ENCODE measurements around the gene POU5F1. TPM values are rescaled to one million over a fixed set of nuclear protein-coding genes. Genes with fewer than 3 reads are reported as not detected.

Gene POU5F1
- total RNA-seq, 2 experiments from 2014 or later = not detected

DNA sequence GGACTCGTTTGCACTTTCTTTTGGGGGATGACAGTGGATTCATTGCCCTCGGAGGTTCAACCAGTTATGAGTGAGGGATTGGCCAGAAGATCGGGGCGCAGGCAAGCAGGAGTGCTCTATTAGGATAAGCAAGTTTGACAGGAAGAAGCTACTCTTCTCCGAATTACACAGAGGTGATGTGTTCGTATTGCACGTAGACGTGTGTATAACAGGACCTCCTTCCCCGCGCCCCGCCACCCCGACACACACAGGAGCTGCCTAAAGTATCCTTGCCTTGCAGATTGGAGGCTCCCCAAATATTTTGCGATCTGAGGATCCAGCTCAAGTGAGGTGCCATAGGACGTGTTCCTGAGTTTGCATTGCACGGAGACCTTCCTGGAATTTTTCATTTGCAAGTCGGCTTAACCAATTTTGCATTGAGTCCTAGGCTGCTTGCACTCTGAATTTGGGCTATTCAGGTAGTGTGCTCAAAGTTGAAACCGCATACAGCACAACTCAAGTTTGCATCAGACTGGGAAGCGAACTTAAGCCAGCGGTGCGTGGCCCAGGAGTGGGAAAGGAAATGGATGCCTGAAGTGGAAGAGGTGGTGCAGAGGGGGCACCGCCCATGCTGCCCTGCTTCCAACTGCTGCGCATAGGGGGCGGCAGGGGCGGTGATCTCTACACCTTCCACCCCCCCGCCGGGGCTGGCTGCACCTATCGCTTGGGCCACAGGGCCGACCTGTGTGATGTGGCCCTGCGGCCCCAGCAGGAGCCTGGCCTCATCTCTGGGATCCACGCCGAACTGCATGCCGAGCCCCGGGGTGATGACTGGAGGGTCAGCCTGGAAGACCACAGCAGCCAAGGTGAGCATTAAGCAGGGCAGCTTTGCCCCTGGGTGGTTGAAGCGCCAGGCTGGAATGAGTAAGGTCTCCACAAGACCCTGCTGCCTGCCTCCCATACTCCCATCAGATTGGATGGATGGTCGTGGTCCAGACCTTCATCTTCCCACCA lies 11.3 kb downstream of the POU5F1 start:
- Mint-ChIP-seq H3K9me3 (no peaks in the 10 kb centered on the region), H3K27ac (peak overlapping the region; percentile 77), H3K36me3 (ENCODE audit: low read depth) (peaks cover 17% of the 10 kb centered on the region), H3K4me1 (ENCODE audit: low read depth) (peaks cover 33% of the 10 kb centered on the region), H3K27me3 (no peaks in the 10 kb centered on the region), H3K4me3 (peak overlapping the region; percentile 97)
- H3K36me3 ChIP-seq (ENCODE audit: insufficient read depth, low read length) = peaks cover 7% of the 10 kb centered on the region
- ATAC-seq (ENCODE audit: poor library complexity) = no peak
- ChIA-PET CTCF (interaction anchor here (0.6 to 1.3 kb wide), 5 partner anchors 18 to 615 kb away, joined by 3 to 4 read pairs (median 4); no protein-coding TSS in a partner anchor), POLR2A (interaction anchor here (0.6 to 2.2 kb wide), 14 partner anchors 16 to 588 kb away, joined by 3 to 16 read pairs (median 3); partner anchors contain the start of genes ABCF1 and HLA-C)
- no peaks in the 10 kb centered on the region for H3K9me3 ChIP-seq (ENCODE audit: control insufficient read depth in 1 of 2, insufficient read depth in 1 of 2, low read length in 2 of 2)
- H3K4me1 ChIP-seq (ENCODE audit: insufficient read depth, low read length) = peaks cover 26% of the 10 kb centered on the region
- H3K27ac ChIP-seq (ENCODE audit: low read depth in 1 of 2, low read length in 2 of 2) = peak overlapping the region; percentile 15 to 25
- peak overlapping the region; percentile 96 for H3K4me3 ChIP-seq (ENCODE audit: low read length)
- peak in 4 of 14 experiments; percentile 26 to 53 (median 38) for DNase-seq
- no peaks in the 10 kb centered on the region for H3K27me3 ChIP-seq (ENCODE audit: control insufficient read depth in 1 of 2, insufficient read depth in 2 of 2, low read length in 2 of 2)
- intact Hi-C loops (cut with DNase I, micrococcal nuclease) = loop anchor here (5.0 to 10.0 kb wide), 2 partner anchors 38 to 816 kb away; partner anchors contain the start of gene DXO (in 1 of the 2)
- TF ChIP-seq, protein P1, sequence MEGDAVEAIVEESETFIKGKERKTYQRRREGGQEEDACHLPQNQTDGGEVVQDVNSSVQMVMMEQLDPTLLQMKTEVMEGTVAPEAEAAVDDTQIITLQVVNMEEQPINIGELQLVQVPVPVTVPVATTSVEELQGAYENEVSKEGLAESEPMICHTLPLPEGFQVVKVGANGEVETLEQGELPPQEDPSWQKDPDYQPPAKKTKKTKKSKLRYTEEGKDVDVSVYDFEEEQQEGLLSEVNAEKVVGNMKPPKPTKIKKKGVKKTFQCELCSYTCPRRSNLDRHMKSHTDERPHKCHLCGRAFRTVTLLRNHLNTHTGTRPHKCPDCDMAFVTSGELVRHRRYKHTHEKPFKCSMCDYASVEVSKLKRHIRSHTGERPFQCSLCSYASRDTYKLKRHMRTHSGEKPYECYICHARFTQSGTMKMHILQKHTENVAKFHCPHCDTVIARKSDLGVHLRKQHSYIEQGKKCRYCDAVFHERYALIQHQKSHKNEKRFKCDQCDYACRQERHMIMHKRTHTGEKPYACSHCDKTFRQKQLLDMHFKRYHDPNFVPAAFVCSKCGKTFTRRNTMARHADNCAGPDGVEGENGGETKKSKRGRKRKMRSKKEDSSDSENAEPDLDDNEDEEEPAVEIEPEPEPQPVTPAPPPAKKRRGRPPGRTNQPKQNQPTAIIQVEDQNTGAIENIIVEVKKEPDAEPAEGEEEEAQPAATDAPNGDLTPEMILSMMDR (IDR thresholded peaks at IDR 0.05) = no peak

DNA sequence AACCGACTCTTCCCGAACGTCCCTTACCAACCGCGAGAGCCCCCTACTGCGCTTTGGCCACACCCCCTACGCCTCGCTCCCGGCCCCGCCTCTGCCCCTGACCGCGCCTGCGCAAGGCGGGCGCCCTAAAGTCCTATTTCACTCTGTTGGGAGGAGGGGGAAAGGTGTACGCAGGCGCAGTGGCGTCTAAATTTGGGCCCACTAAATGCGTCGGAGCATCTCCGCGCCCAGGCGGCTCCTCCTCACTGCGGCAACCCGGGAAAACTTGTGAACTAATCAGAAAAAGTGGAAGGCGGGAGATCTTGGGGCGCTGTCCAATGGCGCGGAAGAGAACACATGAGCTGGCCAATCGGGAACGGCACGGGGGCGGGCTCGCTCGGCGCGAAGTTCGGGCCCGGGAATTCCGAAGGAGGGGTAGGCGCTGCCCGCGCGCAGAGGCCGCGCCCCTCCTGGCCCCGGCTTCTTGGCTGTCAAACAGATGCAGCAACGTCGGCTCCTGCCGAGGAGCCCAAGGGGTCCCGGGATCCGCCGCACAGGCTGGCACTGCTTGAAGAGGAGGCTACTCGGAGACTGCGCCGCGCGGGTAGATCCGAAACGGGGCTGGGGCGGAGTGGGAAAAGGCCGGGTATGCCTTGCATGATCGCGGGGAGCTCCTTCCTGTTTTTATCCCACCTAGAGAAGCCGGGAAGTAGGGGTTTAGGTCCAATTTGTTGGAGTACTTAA lies 12.2 kb downstream of the POU5F1 start, which contains the start of gene TCF19:
Gene TCF19 (plus strand): TSS at position 450 of the 723 bp plus-strand sequence. CDS start 881 bp downstream, outside the sequence.
- Histone ChIP-seq H3K9me3 (ENCODE audit: control insufficient read depth in 1 of 2, insufficient read depth in 1 of 2, low read length in 2 of 2) (no peaks in the 10 kb centered on the region), H3K4me3 (ENCODE audit: low read length) (peak within 1 kb of the TSS; percentile 96), H3K27ac (ENCODE audit: low read depth in 1 of 2, low read length in 2 of 2) (peak within 1 kb of the TSS; percentile 38 to 40), H3K36me3 (ENCODE audit: insufficient read depth, low read length) (peaks cover 7% of the 10 kb centered on the region), H3K27me3 (ENCODE audit: control insufficient read depth in 1 of 2, insufficient read depth in 2 of 2, low read length in 2 of 2) (no peaks in the 10 kb centered on the region), H3K4me1 (ENCODE audit: insufficient read depth, low read length) (peaks cover 26% of the 10 kb centered on the region)
- Mint-ChIP-seq H3K4me1 (ENCODE audit: low read depth) (peaks cover 33% of the 10 kb centered on the region), H3K36me3 (ENCODE audit: low read depth) (peaks cover 17% of the 10 kb centered on the region), H3K27ac (peak within 1 kb of the TSS; percentile 77), H3K9me3 (no peaks in the 10 kb centered on the region), H3K4me3 (peak within 1 kb of the TSS; percentile 97), H3K27me3 (no peaks in the 10 kb centered on the region)
- intact Hi-C loops (cut with DNase I, micrococcal nuclease) = loop anchor here (5.0 to 10.0 kb wide), 2 partner anchors 39 to 816 kb away; partner anchors contain the start of gene DXO (in 1 of the 2)
- DNase-seq = peak; percentile 98 to 100 (median 99)
- ChIA-PET CTCF (interaction anchor here (1.1 to 1.3 kb wide), 3 partner anchors 17 to 614 kb away, joined by 3 to 4 read pairs (median 4); no protein-coding TSS in a partner anchor), POLR2A (interaction anchor here (0.6 to 2.2 kb wide), 13 partner anchors 12 to 587 kb away, joined by 3 to 16 read pairs (median 3); partner anchors contain the start of genes ABCF1 and HLA-C)
- ATAC-seq (ENCODE audit: poor library complexity) = peak; percentile 90
- TF ChIP-seq, protein P1 (IDR thresholded peaks at IDR 0.05) = no peak

Measured in CD4-positive, alpha-beta T cell (primary cell).